A549 (cell line): Measurements from ENCODE around the gene LRRC14B.

ENCODE experiments used
- GATA3 ChIP-seq: IDR thresholded peaks from 2 replicates; pipeline ENCODE4 v1.6.1; 2012; ENCODE audit warnings: borderline replicate concordance
- JUN ChIP-seq, 2 experiments: fragments of >200 bp; sonication (Bioruptor Twin); formaldehyde crosslinking; IDR thresholded peaks; 2 replicates in 1 of 2; 3 replicates in 1 of 2; pipeline ENCODE4 v1.6.1; 2016 to 2017
- KDM5A ChIP-seq: fragments of 200-600 bp; sonication (generic); IDR thresholded peaks from 2 replicates; pipeline ENCODE4 v1.6.1; 2016; ENCODE audit warnings: antibody characterized with exemption, mild to moderate bottlenecking
- MAFK ChIP-seq: fragments of 450-650 bp; IDR thresholded peaks from 2 replicates; pipeline ENCODE4 v1.6.1; 2014; ENCODE audit not compliant: partially characterized antibody
- MAZ ChIP-seq: fragments of 150-350 bp; IDR thresholded peaks from 2 replicates; pipeline ENCODE4 v1.6.1; 2014; ENCODE audit warnings: antibody characterized with exemption, low read depth, low read length, borderline replicate concordance
- NFE2L2 ChIP-seq: fragments of 150-350 bp; conservative IDR thresholded peaks from 2 replicates; pipeline ENCODE4 v1.6.1; 2014; ENCODE audit warnings: low read length
- ZSCAN20 ChIP-seq: fragments of 250-450 bp; sonication (Bioruptor Pico); IDR thresholded peaks from 2 replicates; pipeline ENCODE4 v1.8.0; 2022; ENCODE audit warnings: mild to moderate bottlenecking, moderate library complexity
- TF ChIP-seq, protein P1 (sequence below): fragments of >200 bp; sonication (Bioruptor Twin); formaldehyde crosslinking; IDR thresholded peaks from 3 replicates; pipeline ENCODE4 v1.5.1; 2016
- TF ChIP-seq, protein P2 (sequence below): fragments of 150-350 bp; IDR thresholded peaks from 2 replicates; pipeline ENCODE4 v1.6.1; 2014; ENCODE audit warnings: low read depth, mild to moderate bottlenecking, low read length
- TF ChIP-seq, protein P3 (sequence below): IDR thresholded peaks from 2 replicates; pipeline ENCODE4 v1.6.1; 2012
- TF ChIP-seq, protein P4 (sequence below): fragments of >200 bp; sonication (Bioruptor Twin); formaldehyde crosslinking; IDR thresholded peaks from 3 replicates; pipeline ENCODE4 v1.6.1; 2016

DNA sequence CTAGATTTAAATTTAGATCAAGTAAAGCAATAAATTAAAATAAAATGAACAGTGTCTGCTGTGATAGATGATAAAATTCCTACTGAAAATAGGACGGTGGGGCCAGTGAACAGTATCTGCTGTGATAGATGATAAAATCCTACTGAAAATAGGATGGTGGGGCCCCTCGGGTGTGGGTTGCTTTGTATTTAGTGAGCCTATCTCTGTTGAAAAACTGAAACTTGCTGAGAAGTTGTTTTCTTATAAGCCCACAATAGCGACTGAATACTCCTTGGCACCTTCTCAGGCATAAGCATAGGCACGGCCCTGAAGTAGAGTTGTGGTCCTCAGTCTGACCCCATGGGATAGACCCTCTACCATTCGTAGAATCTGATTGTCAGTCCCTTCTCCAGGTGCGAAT is 32.5 kb downstream of the LRRC14B start:
- TF ChIP-seq, protein P1, sequence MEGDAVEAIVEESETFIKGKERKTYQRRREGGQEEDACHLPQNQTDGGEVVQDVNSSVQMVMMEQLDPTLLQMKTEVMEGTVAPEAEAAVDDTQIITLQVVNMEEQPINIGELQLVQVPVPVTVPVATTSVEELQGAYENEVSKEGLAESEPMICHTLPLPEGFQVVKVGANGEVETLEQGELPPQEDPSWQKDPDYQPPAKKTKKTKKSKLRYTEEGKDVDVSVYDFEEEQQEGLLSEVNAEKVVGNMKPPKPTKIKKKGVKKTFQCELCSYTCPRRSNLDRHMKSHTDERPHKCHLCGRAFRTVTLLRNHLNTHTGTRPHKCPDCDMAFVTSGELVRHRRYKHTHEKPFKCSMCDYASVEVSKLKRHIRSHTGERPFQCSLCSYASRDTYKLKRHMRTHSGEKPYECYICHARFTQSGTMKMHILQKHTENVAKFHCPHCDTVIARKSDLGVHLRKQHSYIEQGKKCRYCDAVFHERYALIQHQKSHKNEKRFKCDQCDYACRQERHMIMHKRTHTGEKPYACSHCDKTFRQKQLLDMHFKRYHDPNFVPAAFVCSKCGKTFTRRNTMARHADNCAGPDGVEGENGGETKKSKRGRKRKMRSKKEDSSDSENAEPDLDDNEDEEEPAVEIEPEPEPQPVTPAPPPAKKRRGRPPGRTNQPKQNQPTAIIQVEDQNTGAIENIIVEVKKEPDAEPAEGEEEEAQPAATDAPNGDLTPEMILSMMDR, result no peak
- TF ChIP-seq MAFK, result no peak
- no peak for TF ChIP-seq GATA3
- TF ChIP-seq, protein P2, sequence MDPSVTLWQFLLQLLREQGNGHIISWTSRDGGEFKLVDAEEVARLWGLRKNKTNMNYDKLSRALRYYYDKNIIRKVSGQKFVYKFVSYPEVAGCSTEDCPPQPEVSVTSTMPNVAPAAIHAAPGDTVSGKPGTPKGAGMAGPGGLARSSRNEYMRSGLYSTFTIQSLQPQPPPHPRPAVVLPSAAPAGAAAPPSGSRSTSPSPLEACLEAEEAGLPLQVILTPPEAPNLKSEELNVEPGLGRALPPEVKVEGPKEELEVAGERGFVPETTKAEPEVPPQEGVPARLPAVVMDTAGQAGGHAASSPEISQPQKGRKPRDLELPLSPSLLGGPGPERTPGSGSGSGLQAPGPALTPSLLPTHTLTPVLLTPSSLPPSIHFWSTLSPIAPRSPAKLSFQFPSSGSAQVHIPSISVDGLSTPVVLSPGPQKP, result no peak
- TF ChIP-seq MAZ, result no peak
- TF ChIP-seq JUN (IDR thresholded peaks at IDR 0.05), result no peak
- no peak for TF ChIP-seq NFE2L2
- TF ChIP-seq, protein P3, sequence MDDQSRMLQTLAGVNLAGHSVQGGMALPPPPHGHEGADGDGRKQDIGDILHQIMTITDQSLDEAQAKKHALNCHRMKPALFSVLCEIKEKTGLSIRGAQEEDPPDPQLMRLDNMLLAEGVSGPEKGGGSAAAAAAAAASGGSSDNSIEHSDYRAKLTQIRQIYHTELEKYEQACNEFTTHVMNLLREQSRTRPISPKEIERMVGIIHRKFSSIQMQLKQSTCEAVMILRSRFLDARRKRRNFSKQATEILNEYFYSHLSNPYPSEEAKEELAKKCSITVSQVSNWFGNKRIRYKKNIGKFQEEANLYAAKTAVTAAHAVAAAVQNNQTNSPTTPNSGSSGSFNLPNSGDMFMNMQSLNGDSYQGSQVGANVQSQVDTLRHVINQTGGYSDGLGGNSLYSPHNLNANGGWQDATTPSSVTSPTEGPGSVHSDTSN, result no peak
- TF ChIP-seq, protein P4, sequence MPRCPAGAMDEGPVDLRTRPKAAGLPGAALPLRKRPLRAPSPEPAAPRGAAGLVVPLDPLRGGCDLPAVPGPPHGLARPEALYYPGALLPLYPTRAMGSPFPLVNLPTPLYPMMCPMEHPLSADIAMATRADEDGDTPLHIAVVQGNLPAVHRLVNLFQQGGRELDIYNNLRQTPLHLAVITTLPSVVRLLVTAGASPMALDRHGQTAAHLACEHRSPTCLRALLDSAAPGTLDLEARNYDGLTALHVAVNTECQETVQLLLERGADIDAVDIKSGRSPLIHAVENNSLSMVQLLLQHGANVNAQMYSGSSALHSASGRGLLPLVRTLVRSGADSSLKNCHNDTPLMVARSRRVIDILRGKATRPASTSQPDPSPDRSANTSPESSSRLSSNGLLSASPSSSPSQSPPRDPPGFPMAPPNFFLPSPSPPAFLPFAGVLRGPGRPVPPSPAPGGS, result no peak
- no peak for TF ChIP-seq KDM5A
- no peak for TF ChIP-seq ZSCAN20 (CRISPR knock-in tag)
